ENCODE measurements around the gene SLC16A11. TPM values are rescaled to one million over a fixed set of nuclear protein-coding genes. Genes with fewer than 3 reads are reported as not detected.

Gene SLC16A11
- total and polyA plus RNA-seq, 5 donors from 2014 or later, result 0.30 to 1.2 (median 0.53) TPM; not detected in 1

DNA sequence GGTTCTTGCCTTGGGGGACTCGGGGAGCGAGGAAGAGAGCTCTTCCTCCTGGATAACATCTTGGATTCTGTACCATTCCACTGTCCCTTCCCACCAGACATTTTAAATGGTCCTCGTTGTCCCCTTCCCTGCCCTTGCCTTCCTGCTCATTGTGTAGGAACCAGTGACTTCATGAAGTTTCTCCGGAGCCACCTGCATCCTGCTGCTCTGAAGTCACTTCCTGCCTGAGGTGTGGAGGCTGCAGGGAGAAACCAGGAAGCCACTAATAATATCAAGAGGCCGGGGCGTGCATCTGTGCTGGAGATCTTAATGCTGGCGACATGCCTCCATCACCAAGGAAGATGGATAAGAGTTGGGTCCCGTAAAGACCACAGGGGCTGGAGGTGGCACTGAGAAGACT is 14.2 kb downstream of the SLC16A11 start:
- Histone ChIP-seq H3K36me3 (ENCODE audit: control insufficient read depth, insufficient read depth, low read length) (no peaks in the 10 kb centered on the region), H3K4me1 (ENCODE audit: control insufficient read depth, insufficient read depth, low read length, poor library complexity, severe bottlenecking) (peaks cover 38% of the 10 kb centered on the region), H3K27ac (ENCODE audit: insufficient read depth, low read length, poor library complexity, severe bottlenecking) (peak overlapping the region; percentile 38), H3K27me3 (ENCODE audit: control insufficient read depth, insufficient read depth, low read length) (no peaks in the 10 kb centered on the region), H3K9me3 (ENCODE audit: control insufficient read depth in 2 of 2, low read length in 2 of 2) (no peaks in the 10 kb centered on the region), H3K4me3 (ENCODE audit: low read depth, low read length) (peak overlapping the region; percentile 59)
- Mint-ChIP-seq H3K4me1 (peaks cover 9 to 55% (median 33%) of the 10 kb centered on the region in 4 donors), H3K4me3 (peak overlapping the region; percentile 71 to 85 (median 73)), H3K36me3 (no peaks in the 10 kb centered on the region), H3K27me3 (no peaks in the 10 kb centered on the region), H3K9me3 (peaks cover 0 to 4% (median 0%) of the 10 kb centered on the region in 7 donors), H3K27ac (peak overlapping the region; percentile 50 to 95 (median 89))
- DNase-seq (peak in 2 of 3 donors; percentile 27 to 83), ATAC-seq (ENCODE audit: low read depth in 2 of 2) (peak; percentile 72 to 77)

DNA sequence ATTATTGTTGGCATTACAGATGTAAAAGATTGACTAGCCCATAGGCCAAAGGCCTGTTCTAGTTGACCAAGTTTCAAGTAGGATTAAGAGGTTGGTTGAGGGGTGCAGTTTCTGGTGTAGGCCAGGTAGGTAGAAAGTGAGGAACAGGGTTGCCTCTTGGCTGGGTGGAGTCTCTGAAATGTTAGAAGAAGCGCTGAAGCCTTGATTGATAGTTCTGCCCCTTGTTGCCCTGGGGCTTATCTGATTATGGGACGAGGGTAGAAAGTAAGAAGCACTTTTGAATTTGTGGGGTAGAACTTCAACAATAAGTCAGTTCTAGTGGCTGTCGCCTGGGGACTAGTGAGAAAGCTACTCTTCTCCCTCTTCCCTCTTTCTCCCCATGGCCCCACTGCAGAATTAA is 14.8 kb downstream of the SLC16A11 start:
- H3K9me3 ChIP-seq (ENCODE audit: control insufficient read depth in 2 of 2, low read length in 2 of 2), result no peaks in the 10 kb centered on the region
- no peak overlapping the region for H3K4me3 ChIP-seq (ENCODE audit: low read depth, low read length)
- H3K27me3 ChIP-seq (ENCODE audit: control insufficient read depth, insufficient read depth, low read length), result no peaks in the 10 kb centered on the region
- H3K4me1 Mint-ChIP-seq, result peaks cover 9 to 52% (median 30%) of the 10 kb centered on the region in 4 donors
- peak overlapping the region; percentile 38 for H3K27ac ChIP-seq (ENCODE audit: insufficient read depth, low read length, poor library complexity, severe bottlenecking)
- peak overlapping the region in 2 of 4 donors; percentile 31 to 85 for H3K4me3 Mint-ChIP-seq
- no peak for DNase-seq
- peaks cover 32% of the 10 kb centered on the region for H3K4me1 ChIP-seq (ENCODE audit: control insufficient read depth, insufficient read depth, low read length, poor library complexity, severe bottlenecking)
- no peaks in the 10 kb centered on the region for H3K36me3 ChIP-seq (ENCODE audit: control insufficient read depth, insufficient read depth, low read length)
- H3K27me3 Mint-ChIP-seq, result no peaks in the 10 kb centered on the region
- H3K36me3 Mint-ChIP-seq, result no peaks in the 10 kb centered on the region
- H3K9me3 Mint-ChIP-seq, result peaks cover 0 to 4% (median 0%) of the 10 kb centered on the region in 7 donors
- peak overlapping the region; percentile 6 to 95 (median 89) for H3K27ac Mint-ChIP-seq
- no peak for ATAC-seq (ENCODE audit: low read depth in 2 of 2)

DNA sequence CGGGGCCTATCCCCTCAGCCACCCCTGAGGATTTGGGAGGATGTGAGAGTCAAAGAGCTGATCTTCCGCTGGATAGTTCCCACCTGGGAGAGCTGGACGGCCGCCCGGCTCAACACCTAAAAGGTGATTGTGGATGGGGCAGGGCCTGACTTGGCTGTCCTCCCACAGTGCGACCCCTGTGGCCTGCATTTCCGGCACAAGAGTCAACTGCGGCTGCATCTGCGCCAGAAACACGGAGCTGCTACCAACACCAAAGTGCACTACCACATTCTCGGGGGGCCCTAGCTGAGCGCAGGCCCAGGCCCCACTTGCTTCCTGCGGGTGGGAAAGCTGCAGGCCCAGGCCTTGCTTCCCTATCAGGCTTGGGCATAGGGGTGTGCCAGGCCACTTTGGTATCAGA is 16.6 kb downstream of the SLC16A11 start:
- H3K4me3 Mint-ChIP-seq, result no peak overlapping the region
- H3K9me3 Mint-ChIP-seq, result peaks cover 0 to 4% (median 0%) of the 10 kb centered on the region in 7 donors
- no peak for DNase-seq
- no peaks in the 10 kb centered on the region for H3K27me3 ChIP-seq (ENCODE audit: control insufficient read depth, insufficient read depth, low read length)
- H3K36me3 ChIP-seq (ENCODE audit: control insufficient read depth, insufficient read depth, low read length), result no peaks in the 10 kb centered on the region
- no peak overlapping the region for H3K27ac ChIP-seq (ENCODE audit: insufficient read depth, low read length, poor library complexity, severe bottlenecking)
- peaks cover 9 to 54% (median 32%) of the 10 kb centered on the region in 4 donors for H3K4me1 Mint-ChIP-seq
- peaks cover 35% of the 10 kb centered on the region for H3K4me1 ChIP-seq (ENCODE audit: control insufficient read depth, insufficient read depth, low read length, poor library complexity, severe bottlenecking)
- no peaks in the 10 kb centered on the region for H3K36me3 Mint-ChIP-seq
- no peak for ATAC-seq (ENCODE audit: low read depth in 2 of 2)
- H3K4me3 ChIP-seq (ENCODE audit: low read depth, low read length), result no peak overlapping the region
- H3K27ac Mint-ChIP-seq, result no peak overlapping the region
- H3K9me3 ChIP-seq (ENCODE audit: control insufficient read depth in 2 of 2, low read length in 2 of 2), result no peaks in the 10 kb centered on the region
- H3K27me3 Mint-ChIP-seq, result peaks cover 7% of the 10 kb centered on the region

- Mint-ChIP-seq H3K9me3 (peaks cover 0 to 4% (median 0%) of the 10 kb centered on the region in 7 donors), H3K4me3 (peak overlapping the region in 1 of 4 donors; percentile 64), H3K27ac (no peak overlapping the region), H3K36me3 (no peaks in the 10 kb centered on the region), H3K4me1 (peaks cover 9 to 55% (median 35%) of the 10 kb centered on the region in 4 donors), H3K27me3 (peaks cover 7% of the 10 kb centered on the region)
- no peak overlapping the region for H3K27ac ChIP-seq (ENCODE audit: insufficient read depth, low read length, poor library complexity, severe bottlenecking)
- no peaks in the 10 kb centered on the region for H3K36me3 ChIP-seq (ENCODE audit: control insufficient read depth, insufficient read depth, low read length)
- no peak for ATAC-seq (ENCODE audit: low read depth in 2 of 2)
- no peak for DNase-seq
- no peaks in the 10 kb centered on the region for H3K27me3 ChIP-seq (ENCODE audit: control insufficient read depth, insufficient read depth, low read length)
- peaks cover 35% of the 10 kb centered on the region for H3K4me1 ChIP-seq (ENCODE audit: control insufficient read depth, insufficient read depth, low read length, poor library complexity, severe bottlenecking)
- no peak overlapping the region for H3K4me3 ChIP-seq (ENCODE audit: low read depth, low read length)
- no peaks in the 10 kb centered on the region for H3K9me3 ChIP-seq (ENCODE audit: control insufficient read depth in 2 of 2, low read length in 2 of 2)
These were observed 17.3 kb downstream of the SLC16A11 start for GRCh38 chr17:7026471-7027115.

GRCh38 chr17:7025245-7025644 is 18.6 kb downstream of the SLC16A11 start:
- Mint-ChIP-seq H3K4me1 (peaks cover 8 to 52% (median 33%) of the 10 kb centered on the region in 4 donors), H3K27ac (peak overlapping the region in 1 of 3 donors; percentile 93), H3K27me3 (peaks cover 7% of the 10 kb centered on the region), H3K9me3 (peaks cover 0 to 4% (median 0%) of the 10 kb centered on the region in 7 donors), H3K36me3 (no peaks in the 10 kb centered on the region), H3K4me3 (peak overlapping the region in 2 of 4 donors; percentile 23 to 63)
- Histone ChIP-seq H3K4me3 (ENCODE audit: low read depth, low read length) (no peak overlapping the region), H3K4me1 (ENCODE audit: control insufficient read depth, insufficient read depth, low read length, poor library complexity, severe bottlenecking) (peaks cover 34% of the 10 kb centered on the region), H3K36me3 (ENCODE audit: control insufficient read depth, insufficient read depth, low read length) (no peaks in the 10 kb centered on the region), H3K9me3 (ENCODE audit: control insufficient read depth in 2 of 2, low read length in 2 of 2) (no peaks in the 10 kb centered on the region), H3K27ac (ENCODE audit: insufficient read depth, low read length, poor library complexity, severe bottlenecking) (no peak overlapping the region), H3K27me3 (ENCODE audit: control insufficient read depth, insufficient read depth, low read length) (no peaks in the 10 kb centered on the region)
- DNase-seq (no peak), ATAC-seq (ENCODE audit: low read depth in 2 of 2) (no peak)

DNA sequence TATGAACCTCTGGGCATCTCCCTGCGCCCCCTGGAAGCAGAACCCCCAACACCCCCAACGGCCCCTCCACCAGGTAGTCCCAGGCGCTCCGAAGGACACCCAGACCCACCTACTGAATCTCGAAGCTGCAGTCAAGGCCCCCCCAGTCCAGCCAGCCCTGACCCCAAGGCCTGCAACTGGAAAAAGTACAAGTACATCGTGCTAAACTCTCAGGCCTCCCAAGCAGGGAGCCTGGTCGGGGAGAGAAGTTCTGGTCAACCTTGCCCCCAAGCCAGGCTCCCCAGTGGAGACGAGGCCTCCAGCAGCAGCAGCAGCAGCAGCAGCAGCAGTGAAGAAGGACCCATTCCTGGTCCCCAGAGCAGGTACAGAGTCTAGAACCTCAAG is 19.5 kb downstream of the SLC16A11 start:
- Histone ChIP-seq H3K4me1 (ENCODE audit: control insufficient read depth, insufficient read depth, low read length, poor library complexity, severe bottlenecking) (peaks cover 25% of the 10 kb centered on the region), H3K36me3 (ENCODE audit: control insufficient read depth, insufficient read depth, low read length) (no peaks in the 10 kb centered on the region), H3K27me3 (ENCODE audit: control insufficient read depth, insufficient read depth, low read length) (no peaks in the 10 kb centered on the region), H3K27ac (ENCODE audit: insufficient read depth, low read length, poor library complexity, severe bottlenecking) (no peak overlapping the region), H3K9me3 (ENCODE audit: control insufficient read depth in 2 of 2, low read length in 2 of 2) (no peaks in the 10 kb centered on the region), H3K4me3 (ENCODE audit: low read depth, low read length) (no peak overlapping the region)
- Mint-ChIP-seq H3K9me3 (peaks cover 0 to 4% (median 0%) of the 10 kb centered on the region in 7 donors), H3K27ac (no peak overlapping the region), H3K4me3 (peak overlapping the region in 1 of 4 donors; percentile 23), H3K36me3 (no peaks in the 10 kb centered on the region), H3K4me1 (peaks cover 0 to 44% (median 25%) of the 10 kb centered on the region in 4 donors), H3K27me3 (peaks cover 7% of the 10 kb centered on the region)
- DNase-seq (no peak), ATAC-seq (ENCODE audit: low read depth in 2 of 2) (no peak)

GRCh38 chr17:7023576-7024401 is 20.1 kb downstream of the SLC16A11 start:
- peak overlapping the region; percentile 67 for H3K27ac ChIP-seq (ENCODE audit: insufficient read depth, low read length, poor library complexity, severe bottlenecking)
- H3K27me3 Mint-ChIP-seq, result peaks cover 7% of the 10 kb centered on the region
- peak; percentile 63 to 69 for ATAC-seq (ENCODE audit: low read depth in 2 of 2)
- H3K36me3 ChIP-seq (ENCODE audit: control insufficient read depth, insufficient read depth, low read length), result no peaks in the 10 kb centered on the region
- H3K4me1 ChIP-seq (ENCODE audit: control insufficient read depth, insufficient read depth, low read length, poor library complexity, severe bottlenecking), result peaks cover 25% of the 10 kb centered on the region
- peak; percentile 88 to 93 (median 90) for DNase-seq
- H3K36me3 Mint-ChIP-seq, result no peaks in the 10 kb centered on the region
- peaks cover 0 to 3% (median 0%) of the 10 kb centered on the region in 7 donors for H3K9me3 Mint-ChIP-seq
- H3K4me1 Mint-ChIP-seq, result peaks cover 0 to 38% (median 22%) of the 10 kb centered on the region in 4 donors
- no peaks in the 10 kb centered on the region for H3K9me3 ChIP-seq (ENCODE audit: control insufficient read depth in 2 of 2, low read length in 2 of 2)
- peak overlapping the region; percentile 37 for H3K4me3 ChIP-seq (ENCODE audit: low read depth, low read length)
- peak overlapping the region; percentile 63 to 86 (median 83) for H3K27ac Mint-ChIP-seq
- no peaks in the 10 kb centered on the region for H3K27me3 ChIP-seq (ENCODE audit: control insufficient read depth, insufficient read depth, low read length)
- H3K4me3 Mint-ChIP-seq, result peak overlapping the region; percentile 61 to 88 (median 84)

All from CD4-positive, CD25-positive, alpha-beta regulatory T cell (primary cell).